AG04450 (cell line): ENCODE results near the gene UTP11. TPM values are rescaled to one million over a fixed set of nuclear protein-coding genes. Genes with fewer than 3 reads are reported as not detected.
A peak's percentile ranks its signal among the peaks of the same experiment; 100 is the strongest.

Source experiments
- CTCF ChIA-PET: fragments of 300-600, 350-600 bp; formaldehyde crosslinking; extraction: SDS; loops from one replicate; lab custom pipeline; 2022; ENCODE audit warnings: antibody characterized with exemption, inconsistent platforms; lab: Charles Lee
- POLR2A ChIA-PET: fragments of 350-600 bp; formaldehyde crosslinking; extraction: SDS; loops from one replicate; lab custom pipeline; 2021; ENCODE audit warnings: antibody characterized with exemption, inconsistent platforms; lab: Yijun Ruan, JAX
- DNase-seq: peaks from one replicate; pipeline ENCODE4 v3.0.0-alpha.2; 2011; ENCODE audit warnings: low read depth, low spot score
- H3K27ac ChIP-seq: one replicate; pipeline ENCODE4 v1.5.1; 2012; ENCODE audit warnings: low read depth, low read length, control low read depth
- H3K27me3 ChIP-seq: one replicate; pipeline ENCODE4 v1.6.0; 2012; ENCODE audit warnings: low read length; ENCODE audit not compliant: control insufficient read depth, insufficient read depth
- H3K4me3 ChIP-seq: 2 replicates; pipeline ENCODE4 v1.5.1; 2011; ENCODE audit warnings: mild to moderate bottlenecking, low read depth, low read length, control low read depth
- H3K9me3 ChIP-seq: 2 replicates; pipeline ENCODE4 v1.5.1; 2012; ENCODE audit warnings: low read length; ENCODE audit not compliant: control insufficient read depth, insufficient read depth
- CTCF ChIP-seq: IDR thresholded peaks from 2 replicates; pipeline ENCODE4 v1.5.1; 2011; ENCODE audit warnings: low read depth, low read length, control low read depth, inconsistent platforms
- polyA plus RNA-seq: library from polyadenylated mRNA; depleted of rRNA; stranded (reverse); fragments of >200 nt; gene quantifications from 2 replicates; pipeline ENCODE4 v1.2.3, GENCODE V29; 2011

The UTP11 gene
- polyA plus RNA-seq, 1 experiment: 43.8 TPM

- no peak for TF ChIP-seq CTCF
- no peak overlapping the region for H3K27ac ChIP-seq
- peaks cover 43% of the 10 kb centered on the region for H3K27me3 ChIP-seq
- ChIA-PET CTCF (interaction anchor here (0.6 kb wide), 1 partner anchor 38 kb away, joined by 7 read pairs; no protein-coding TSS in a partner anchor), POLR2A (no interaction called here)
- H3K4me3 ChIP-seq: no peak overlapping the region
- peaks cover 3% of the 10 kb centered on the region; the same call in 1 of the 2 replicates for H3K9me3 ChIP-seq
- no peak for DNase-seq
Measured at GRCh38 chr1:38068980-38069340, 56.4 kb downstream of the UTP11 start.

- POLR2A ChIA-PET: interaction anchor here (1.0 kb wide), 1 partner anchor 41 kb away, joined by 3 read pairs; no protein-coding TSS in a partner anchor
- H3K27me3 ChIP-seq: peaks cover 44% of the 10 kb centered on the region
- no peak for DNase-seq
- H3K4me3 ChIP-seq: no peak overlapping the region
- no peaks in the 10 kb centered on the region for H3K9me3 ChIP-seq
- TF ChIP-seq CTCF: peak; percentile 55
- CTCF ChIA-PET: interaction anchor here (0.6 to 1.6 kb wide), 16 partner anchors 10 to 728 kb away, joined by 3 to 18 read pairs (median 4); partner anchors contain the start of gene POU3F1
- no peak overlapping the region for H3K27ac ChIP-seq
Measured at GRCh38 chr1:38071312-38072256, 59.0 kb downstream of the UTP11 start.

GRCh38 chr1:38072858-38073257 is 60.3 kb downstream of the UTP11 start:
- no peak overlapping the region for H3K4me3 ChIP-seq
- H3K9me3 ChIP-seq: no peaks in the 10 kb centered on the region
- ChIA-PET POLR2A (no interaction called here), CTCF (interaction anchor here (0.6 to 1.6 kb wide), 6 partner anchors 19 to 183 kb away, joined by 3 to 6 read pairs (median 3); no protein-coding TSS in a partner anchor)
- no peak overlapping the region for H3K27ac ChIP-seq
- no peak for TF ChIP-seq CTCF
- DNase-seq: no peak
- H3K27me3 ChIP-seq: peaks cover 36% of the 10 kb centered on the region

GRCh38 chr1:38073534-38074301 is 61.2 kb downstream of the UTP11 start:
- TF ChIP-seq CTCF: no peak
- no peaks in the 10 kb centered on the region for H3K9me3 ChIP-seq
- peaks cover 33% of the 10 kb centered on the region for H3K27me3 ChIP-seq
- CTCF ChIA-PET: interaction anchor here (1.3 kb wide), 1 partner anchor 36 kb away, joined by 3 read pairs; no protein-coding TSS in a partner anchor
- no peak overlapping the region for H3K27ac ChIP-seq
- DNase-seq: no peak
- H3K4me3 ChIP-seq: no peak overlapping the region
- POLR2A ChIA-PET: no interaction called here
